ENCODE measurements around the gene MICAL1. TPM values are rescaled to one million over a fixed set of nuclear protein-coding genes. Genes with fewer than 3 reads are reported as not detected.

Gene MICAL1
- total RNA-seq, 1 experiment from 2014 or later = 23.2 TPM

GRCh38 chr6:109484122-109484521, 28.6 kb upstream of the MICAL1 start:
- intact Hi-C loops (cut with micrococcal nuclease) = no loop called here
- no peak for TF ChIP-seq CTCF (IDR thresholded peaks at IDR 0.05; ENCODE audit: unreplicated experiment)
- Mint-ChIP-seq H3K27me3 (ENCODE audit: insufficient read depth, unreplicated experiment) (no peaks in the 10 kb centered on the region), H3K9me3 (ENCODE audit: unreplicated experiment) (no peaks in the 10 kb centered on the region), H3K27ac (ENCODE audit: low read depth, unreplicated experiment) (peak overlapping the region; percentile 31), H3K4me3 (ENCODE audit: unreplicated experiment) (peak overlapping the region; percentile 89), H3K36me3 (ENCODE audit: insufficient read depth, unreplicated experiment) (peaks cover 34% of the 10 kb centered on the region), H3K4me1 (ENCODE audit: insufficient read depth, unreplicated experiment) (peaks cover 16% of the 10 kb centered on the region)
- POLR2A ChIA-PET = no interaction called here
- no TSS peak for BruUV-seq (replicated peaks)
- CTCF ChIA-PET = interaction anchor here (0.6 kb wide), 1 partner anchor 556 kb away, joined by 3 read pairs; no protein-coding TSS in a partner anchor
- DNase-seq (ENCODE audit: unreplicated experiment) = no peak

- Mint-ChIP-seq H3K4me1 (ENCODE audit: insufficient read depth, unreplicated experiment) (peaks cover 20% of the 10 kb centered on the region), H3K27me3 (ENCODE audit: insufficient read depth, unreplicated experiment) (no peaks in the 10 kb centered on the region), H3K27ac (ENCODE audit: low read depth, unreplicated experiment) (peak overlapping the region; percentile 31), H3K9me3 (ENCODE audit: unreplicated experiment) (no peaks in the 10 kb centered on the region), H3K36me3 (ENCODE audit: insufficient read depth, unreplicated experiment) (peaks cover 38% of the 10 kb centered on the region), H3K4me3 (ENCODE audit: unreplicated experiment) (peak overlapping the region; percentile 89)
- no TSS peak for BruUV-seq (replicated peaks)
- POLR2A ChIA-PET = no interaction called here
- TF ChIP-seq CTCF (IDR thresholded peaks at IDR 0.05; ENCODE audit: unreplicated experiment) = no peak
- no peak for DNase-seq (ENCODE audit: unreplicated experiment)
- intact Hi-C loops (cut with micrococcal nuclease) = loop anchor here (2.0 kb wide), 1 partner anchor 43 kb away; the partner anchor contains the start of genes PPIL6 and SMPD2
- CTCF ChIA-PET = no interaction called here
Measured at GRCh38 chr6:109483735-109484057, 28.1 kb upstream of the MICAL1 start.

GRCh38 chr6:109482905-109483734, 27.5 kb upstream of the MICAL1 start, which contains the start of gene ZBTB24:
ZBTB24 (minus strand) TSS chr6:109483219; CDS start chr6:109482026, 1,193 bp downstream.
- H3K36me3 Mint-ChIP-seq (ENCODE audit: insufficient read depth, unreplicated experiment) = peaks cover 43% of the 10 kb centered on the region
- peak within 1 kb of the TSS; percentile 89 for H3K4me3 Mint-ChIP-seq (ENCODE audit: unreplicated experiment)
- intact Hi-C loops (cut with micrococcal nuclease) = loop anchor here (2.0 kb wide), 1 partner anchor 42 kb away; the partner anchor contains the start of genes PPIL6 and SMPD2
- peak within 1 kb of the TSS; percentile 37 for H3K27ac Mint-ChIP-seq (ENCODE audit: low read depth, unreplicated experiment)
- no peaks in the 10 kb centered on the region for H3K9me3 Mint-ChIP-seq (ENCODE audit: unreplicated experiment)
- H3K27me3 Mint-ChIP-seq (ENCODE audit: insufficient read depth, unreplicated experiment) = no peaks in the 10 kb centered on the region
- no peak for TF ChIP-seq CTCF (IDR thresholded peaks at IDR 0.05; ENCODE audit: unreplicated experiment)
- POLR2A ChIA-PET = interaction anchor here (0.6 to 2.1 kb wide), 7 partner anchors 12 to 920 kb away, joined by 3 to 13 read pairs (median 4); partner anchors contain the start of genes CD164, PPIL6 and SMPD2
- CTCF ChIA-PET = interaction anchor here (0.6 to 1.2 kb wide), 3 partner anchors 100 to 899 kb away, joined by 4 to 5 read pairs (median 5); partner anchors contain the start of gene CD164
- DNase-seq (ENCODE audit: unreplicated experiment) = peak; percentile 88
- no TSS peak for BruUV-seq (replicated peaks)
- peaks cover 25% of the 10 kb centered on the region for H3K4me1 Mint-ChIP-seq (ENCODE audit: insufficient read depth, unreplicated experiment)

GRCh38 chr6:109480993-109481480, 25.5 kb upstream of the MICAL1 start:
- ChIA-PET POLR2A (interaction anchor here (2.1 kb wide), 1 partner anchor 40 kb away, joined by 13 read pairs; the partner anchor contains the start of genes PPIL6 and SMPD2), CTCF (interaction anchor here (0.8 to 1.6 kb wide), 2 partner anchors 24 to 558 kb away, joined by 3 to 7 read pairs; no protein-coding TSS in a partner anchor)
- Mint-ChIP-seq H3K27ac (ENCODE audit: low read depth, unreplicated experiment) (no peak overlapping the region), H3K36me3 (ENCODE audit: insufficient read depth, unreplicated experiment) (peaks cover 60% of the 10 kb centered on the region), H3K4me3 (ENCODE audit: unreplicated experiment) (peak overlapping the region; percentile 89), H3K4me1 (ENCODE audit: insufficient read depth, unreplicated experiment) (peaks cover 31% of the 10 kb centered on the region), H3K27me3 (ENCODE audit: insufficient read depth, unreplicated experiment) (no peaks in the 10 kb centered on the region), H3K9me3 (ENCODE audit: unreplicated experiment) (no peaks in the 10 kb centered on the region)
- no peak for TF ChIP-seq CTCF (IDR thresholded peaks at IDR 0.05; ENCODE audit: unreplicated experiment)
- intact Hi-C loops (cut with micrococcal nuclease) = no loop called here
- DNase-seq (ENCODE audit: unreplicated experiment) = no peak
- TSS peak; percentile 54 for BruUV-seq (replicated peaks)

All from MCF 10A (cell line).